DND-41 (cell line): Measurements from ENCODE around the gene RCAN2.

Source experiments
- ATAC-seq: fragments of 200-7000 bp; cut with Tn5 transposase; 3 replicates; pipeline ENCODE4 v1.9.1; 2021; ENCODE audit warnings: low read depth; ENCODE audit not compliant: insufficient read depth
- DNase-seq: peaks from one replicate; pipeline ENCODE4 v3.0.0-alpha.2; 2020
- H2AFZ ChIP-seq: 2 replicates; pipeline ENCODE4 v1.6.0; 2012; ENCODE audit warnings: low read depth, low read length
- H3K27ac ChIP-seq: 2 replicates; pipeline ENCODE4 v1.5.1; 2012; ENCODE audit warnings: low read length, inconsistent platforms
- H3K27me3 ChIP-seq: fragments of 200-600 bp; sonication (generic); 2 replicates; pipeline ENCODE4 v1.6.0; 2012; ENCODE audit warnings: low read length, mild to moderate bottlenecking, inconsistent platforms; ENCODE audit not compliant: insufficient read depth, poor library complexity
- H3K36me3 ChIP-seq: 2 replicates; pipeline ENCODE4 v1.5.1; 2012; ENCODE audit warnings: low read length, inconsistent platforms; ENCODE audit not compliant: insufficient read depth
- H3K4me1 ChIP-seq: 2 replicates; pipeline ENCODE4 v1.5.1; 2012; ENCODE audit warnings: mild to moderate bottlenecking, low read length; ENCODE audit not compliant: insufficient read depth
- H3K4me2 ChIP-seq: 2 replicates; pipeline ENCODE4 v1.6.0; 2012; ENCODE audit warnings: mild to moderate bottlenecking, moderate library complexity, low read length, inconsistent platforms; ENCODE audit not compliant: insufficient read depth
- H3K4me3 ChIP-seq, 2 experiments: fragments of 200-600 bp in 1 of 2; shearing (Covaris generic) in 1 of 2; 2 replicates each; pipeline ENCODE4 v1.5.1; 2012 to 2016; ENCODE audit warnings: inconsistent platforms in 2 of 2, low read length in 2 of 2, mild to moderate bottlenecking in 2 of 2, low read depth in 1 of 2, moderate library complexity in 1 of 2
- H3K79me2 ChIP-seq: 2 replicates; pipeline ENCODE4 v1.6.0; 2012; ENCODE audit warnings: low read length, inconsistent platforms; ENCODE audit not compliant: insufficient read depth
- H3K9ac ChIP-seq: 2 replicates; pipeline ENCODE4 v1.6.0; 2012; ENCODE audit warnings: low read depth, mild to moderate bottlenecking, inconsistent platforms, low read length, moderate library complexity
- H3K9me3 ChIP-seq: 2 replicates; pipeline ENCODE4 v1.5.1; 2012; ENCODE audit warnings: low read length, moderate library complexity, mild to moderate bottlenecking, inconsistent platforms; ENCODE audit not compliant: insufficient read depth, severe bottlenecking
- H4K20me1 ChIP-seq: 2 replicates; pipeline ENCODE4 v1.6.0; 2012; ENCODE audit warnings: low read length; ENCODE audit not compliant: insufficient read depth
- CTCF ChIP-seq: IDR thresholded peaks from 2 replicates; pipeline ENCODE4 v1.5.1; 2012; ENCODE audit warnings: borderline replicate concordance, low read length, moderate library complexity, mild to moderate bottlenecking; ENCODE audit not compliant: poor library complexity, severe bottlenecking; ENCODE audit errors: extremely low read depth
- EZH2 ChIP-seq: IDR thresholded peaks from 3 replicates; pipeline ENCODE4 v1.6.1; 2012; ENCODE audit warnings: borderline replicate concordance, low read depth, mild to moderate bottlenecking, moderate library complexity, low read length, inconsistent platforms; ENCODE audit not compliant: severe bottlenecking

Gene RCAN2

GRCh38 chr6:46270336-46270735 lies 220.9 kb downstream of the RCAN2 start:
- no peaks in the 10 kb centered on the region for H3K36me3 ChIP-seq
- ATAC-seq (no peak), DNase-seq (no peak)
- no peaks in the 10 kb centered on the region for H3K79me2 ChIP-seq
- no peaks in the 10 kb centered on the region for H3K4me1 ChIP-seq
- H3K27ac ChIP-seq: no peak overlapping the region
- H2AFZ ChIP-seq: no peak overlapping the region
- H3K27me3 ChIP-seq: peaks cover 3% of the 10 kb centered on the region
- H3K9me3 ChIP-seq: no peaks in the 10 kb centered on the region
- H3K9ac ChIP-seq: no peak overlapping the region
- H3K4me3 ChIP-seq: no peak overlapping the region
- no peak for TF ChIP-seq EZH2
- TF ChIP-seq CTCF: no peak
- no peaks in the 10 kb centered on the region for H4K20me1 ChIP-seq
- no peak overlapping the region for H3K4me2 ChIP-seq

GRCh38 chr6:46269447-46270229 lies 221.6 kb downstream of the RCAN2 start:
- Histone ChIP-seq H3K4me3 (no peak overlapping the region), H3K4me1 (no peaks in the 10 kb centered on the region), H2AFZ (no peak overlapping the region), H3K9ac (no peak overlapping the region), H3K4me2 (no peak overlapping the region), H3K79me2 (no peaks in the 10 kb centered on the region), H3K27me3 (peaks cover 3% of the 10 kb centered on the region), H3K27ac (no peak overlapping the region), H3K9me3 (no peaks in the 10 kb centered on the region), H4K20me1 (no peaks in the 10 kb centered on the region), H3K36me3 (no peaks in the 10 kb centered on the region)
- ATAC-seq: no peak
- no peak for DNase-seq
- no peak for TF ChIP-seq CTCF
- no peak for TF ChIP-seq EZH2

GRCh38 chr6:46267515-46267914 lies 223.7 kb downstream of the RCAN2 start:
- Histone ChIP-seq H3K9me3 (no peaks in the 10 kb centered on the region), H3K4me1 (no peaks in the 10 kb centered on the region), H4K20me1 (no peaks in the 10 kb centered on the region), H3K36me3 (no peaks in the 10 kb centered on the region), H3K4me2 (no peak overlapping the region), H3K79me2 (no peaks in the 10 kb centered on the region), H3K4me3 (no peak overlapping the region), H3K9ac (no peak overlapping the region), H2AFZ (no peak overlapping the region), H3K27ac (no peak overlapping the region), H3K27me3 (peaks cover 10% of the 10 kb centered on the region)
- ATAC-seq: no peak
- TF ChIP-seq CTCF (no peak), EZH2 (no peak)
- no peak for DNase-seq
